AG04449 (cell line): ENCODE results near the gene MRPL54.

Experiments
- CTCF ChIA-PET: fragments of 350-600 bp; formaldehyde crosslinking; extraction: SDS; loops from one replicate; lab custom pipeline; 2021; ENCODE audit warnings: antibody characterized with exemption; lab: Yijun Ruan, JAX
- POLR2A ChIA-PET: fragments of 400-600, 350-600 bp; formaldehyde crosslinking; extraction: SDS; loops from one replicate; lab custom pipeline; 2020; ENCODE audit warnings: antibody characterized with exemption, inconsistent platforms; lab: Yijun Ruan, JAX
- DNase-seq: peaks from one replicate; pipeline ENCODE4 v3.0.0-alpha.2; 2010; ENCODE audit warnings: low read depth, low spot score
- H3K4me3 ChIP-seq: 2 replicates; pipeline ENCODE4 v1.5.1; 2011; ENCODE audit warnings: low read depth, mild to moderate bottlenecking, control low read depth, low read length
- TF ChIP-seq, protein P1 (sequence below): IDR thresholded peaks from one replicate; pipeline ENCODE4 v1.5.1; 2011; ENCODE audit warnings: mild to moderate bottlenecking, moderate library complexity, low read length, control low read depth, inconsistent platforms; ENCODE audit not compliant: insufficient read depth; ENCODE audit errors: missing control alignments

MRPL54 gene

GRCh38 chr19:3782330-3782729, 19.8 kb downstream of the MRPL54 start:
- POLR2A ChIA-PET: no interaction called here
- DNase-seq: no peak
- TF ChIP-seq, protein P1, sequence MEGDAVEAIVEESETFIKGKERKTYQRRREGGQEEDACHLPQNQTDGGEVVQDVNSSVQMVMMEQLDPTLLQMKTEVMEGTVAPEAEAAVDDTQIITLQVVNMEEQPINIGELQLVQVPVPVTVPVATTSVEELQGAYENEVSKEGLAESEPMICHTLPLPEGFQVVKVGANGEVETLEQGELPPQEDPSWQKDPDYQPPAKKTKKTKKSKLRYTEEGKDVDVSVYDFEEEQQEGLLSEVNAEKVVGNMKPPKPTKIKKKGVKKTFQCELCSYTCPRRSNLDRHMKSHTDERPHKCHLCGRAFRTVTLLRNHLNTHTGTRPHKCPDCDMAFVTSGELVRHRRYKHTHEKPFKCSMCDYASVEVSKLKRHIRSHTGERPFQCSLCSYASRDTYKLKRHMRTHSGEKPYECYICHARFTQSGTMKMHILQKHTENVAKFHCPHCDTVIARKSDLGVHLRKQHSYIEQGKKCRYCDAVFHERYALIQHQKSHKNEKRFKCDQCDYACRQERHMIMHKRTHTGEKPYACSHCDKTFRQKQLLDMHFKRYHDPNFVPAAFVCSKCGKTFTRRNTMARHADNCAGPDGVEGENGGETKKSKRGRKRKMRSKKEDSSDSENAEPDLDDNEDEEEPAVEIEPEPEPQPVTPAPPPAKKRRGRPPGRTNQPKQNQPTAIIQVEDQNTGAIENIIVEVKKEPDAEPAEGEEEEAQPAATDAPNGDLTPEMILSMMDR: no peak
- CTCF ChIA-PET: interaction anchor here (1.9 kb wide), 1 partner anchor 40 kb away, joined by 4 read pairs; no protein-coding TSS in a partner anchor
- no peak overlapping the region for H3K4me3 ChIP-seq

DNA sequence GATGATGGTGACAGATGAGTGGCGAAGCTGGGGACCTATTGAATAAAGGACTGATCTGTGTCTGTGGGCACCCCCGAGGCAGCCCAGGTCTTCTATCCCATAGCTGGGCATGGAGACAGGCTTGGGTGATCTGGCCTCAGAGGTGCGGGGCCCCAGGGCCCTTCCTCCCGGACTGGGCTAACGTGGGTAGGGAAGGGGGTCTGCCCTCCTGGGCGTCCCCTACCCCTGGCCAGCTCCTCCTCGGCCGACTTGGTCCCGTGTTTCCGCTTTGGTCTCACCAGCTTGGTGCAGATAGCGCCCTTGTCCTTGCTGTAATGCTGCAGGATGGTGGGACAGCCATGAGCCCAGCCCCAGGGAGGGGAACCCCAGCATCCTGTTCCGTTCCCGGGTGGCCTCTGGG, 20.4 kb downstream of the MRPL54 start:
- no peak overlapping the region for H3K4me3 ChIP-seq
- CTCF ChIA-PET: interaction anchor here (1.1 to 1.9 kb wide), 2 partner anchors 39 to 205 kb away, joined by 3 to 4 read pairs; no protein-coding TSS in a partner anchor
- no peak for DNase-seq
- TF ChIP-seq, protein P1: no peak
- POLR2A ChIA-PET: no interaction called here

DNA sequence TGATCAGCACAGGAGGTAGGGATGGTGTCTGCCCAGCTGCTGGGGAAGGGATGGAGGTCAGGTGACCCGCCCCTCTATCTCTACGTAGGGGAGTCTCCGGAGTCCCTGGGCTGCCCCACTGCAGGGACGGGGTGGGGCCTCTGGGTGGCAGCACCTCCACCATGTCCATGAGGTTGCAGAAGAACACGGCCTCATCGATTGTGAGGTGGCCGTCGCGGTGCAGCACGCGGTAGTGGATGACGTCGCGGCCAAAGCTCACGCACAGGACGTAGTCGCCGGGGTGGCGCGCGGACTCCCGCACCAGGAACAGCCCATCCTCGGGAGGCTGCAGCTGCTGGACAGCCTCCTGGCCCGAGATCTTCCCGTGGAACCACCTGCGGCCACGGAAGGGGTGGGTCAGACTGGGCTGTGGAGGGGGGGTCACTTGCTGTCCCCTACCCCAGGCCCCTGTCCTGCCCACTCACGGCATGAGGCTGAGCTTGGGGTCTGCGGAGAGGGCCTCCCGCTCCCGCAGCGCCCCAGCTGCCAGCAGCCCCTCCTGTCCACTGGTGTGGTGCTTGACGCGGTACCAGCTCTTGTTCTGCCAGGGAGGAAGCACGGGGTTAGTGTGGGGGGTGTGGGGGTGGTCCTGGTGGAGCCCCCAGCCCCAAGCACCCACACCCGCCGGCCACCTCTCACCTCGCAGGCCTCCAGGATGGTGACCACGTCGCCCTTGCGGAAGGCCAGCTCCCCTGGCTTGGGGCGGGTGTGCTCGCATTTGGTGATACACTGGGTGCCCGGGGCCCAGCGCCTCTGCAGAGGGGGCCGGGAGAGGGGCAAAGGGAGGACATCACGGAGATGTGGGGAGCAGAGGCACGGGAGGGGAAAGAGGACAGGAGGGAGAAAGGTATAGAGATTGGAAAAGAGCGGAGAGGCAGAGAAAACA, 21.4 kb downstream of the MRPL54 start:
- CTCF ChIA-PET: interaction anchor here (1.1 to 1.9 kb wide), 2 partner anchors 38 to 204 kb away, joined by 3 to 4 read pairs; no protein-coding TSS in a partner anchor
- POLR2A ChIA-PET: no interaction called here
- TF ChIP-seq, protein P1: no peak
- DNase-seq: no peak
- no peak overlapping the region for H3K4me3 ChIP-seq

GRCh38 chr19:3784607-3785450, 22.3 kb downstream of the MRPL54 start:
- TF ChIP-seq, protein P1: no peak
- DNase-seq: no peak
- POLR2A ChIA-PET: no interaction called here
- H3K4me3 ChIP-seq: no peak overlapping the region
- CTCF ChIA-PET: no interaction called here

GRCh38 chr19:3785451-3785937, 23.0 kb downstream of the MRPL54 start:
- TF ChIP-seq, protein P1: no peak
- DNase-seq: no peak
- ChIA-PET POLR2A (no interaction called here), CTCF (no interaction called here)
- H3K4me3 ChIP-seq: no peak overlapping the region
